Islet of Langerhans (tissue), 1 donor: ENCODE measurements around the gene UTP18.
A peak's percentile ranks its signal among the peaks of the same experiment; 100 is the strongest.
"Not testable (repeated sequence)": the region's sequence is repeated elsewhere in the genome, so short reads cannot be mapped to it uniquely, and the experiment has no call there.

Experiments used
- FAIRE-seq: peaks from one replicate; lab custom pipeline; 2011; peaks lifted over from hg19 to GRCh38; lab: Jason Lieb, UNC

UTP18 gene

DNA sequence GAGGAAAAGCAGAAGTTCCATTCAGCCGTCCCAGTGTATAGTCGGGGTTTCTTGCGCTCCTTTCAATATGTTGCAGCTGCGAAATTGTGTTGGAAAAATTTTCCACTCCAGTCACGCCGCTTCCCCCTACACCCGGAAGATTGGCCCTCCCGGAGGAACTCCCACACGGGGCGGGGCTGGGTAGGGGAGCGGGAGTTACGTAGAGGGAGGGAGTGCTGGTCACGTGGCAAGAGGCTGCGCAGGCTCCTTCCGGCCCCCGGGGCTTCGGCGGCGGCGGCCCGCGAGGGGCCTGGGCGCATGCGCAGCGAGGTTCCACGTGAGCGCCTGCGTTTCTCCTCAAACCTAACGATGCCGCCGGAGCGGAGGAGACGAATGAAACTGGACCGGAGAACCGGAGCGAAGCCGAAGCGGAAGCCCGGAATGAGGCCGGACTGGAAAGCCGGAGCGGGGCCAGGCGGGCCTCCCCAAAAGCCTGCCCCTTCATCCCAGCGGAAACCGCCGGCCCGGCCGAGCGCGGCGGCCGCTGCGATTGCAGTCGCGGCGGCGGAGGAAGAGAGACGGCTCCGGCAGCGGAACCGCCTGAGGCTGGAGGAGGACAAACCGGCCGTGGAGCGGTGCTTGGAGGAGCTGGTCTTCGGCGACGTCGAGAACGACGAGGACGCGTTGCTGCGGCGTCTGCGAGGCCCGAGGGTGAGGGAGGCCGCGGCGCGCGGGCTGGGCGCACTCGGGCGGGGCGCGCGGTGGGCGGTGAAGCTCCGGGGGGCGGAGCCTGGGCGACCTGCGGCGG is at the start of gene UTP18:
UTP18 (plus strand) TSS at position 310 of the 787 bp plus-strand sequence; CDS start at position 349, 39 bp downstream.
- FAIRE-seq: no peak

DNA sequence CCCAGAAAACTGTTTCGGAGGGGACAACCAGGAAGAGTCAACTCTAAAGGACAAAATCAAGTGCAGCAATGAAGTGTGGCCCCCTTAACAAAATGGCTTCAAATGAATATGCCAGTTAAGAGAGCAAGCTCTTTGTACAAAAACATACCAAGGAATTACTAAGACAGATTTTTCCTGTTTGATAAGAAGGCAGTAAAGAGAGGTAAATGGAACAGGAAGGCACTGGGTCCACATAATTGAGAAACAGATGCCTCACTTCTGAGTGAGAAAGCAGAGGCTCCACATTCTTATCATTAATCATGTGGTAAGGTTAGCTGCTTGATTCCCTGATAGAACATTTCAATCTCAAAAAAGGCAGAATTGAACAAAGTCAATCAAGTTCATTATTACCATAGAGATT is 45.4 kb upstream of the UTP18 start:
- FAIRE-seq: no peak

DNA sequence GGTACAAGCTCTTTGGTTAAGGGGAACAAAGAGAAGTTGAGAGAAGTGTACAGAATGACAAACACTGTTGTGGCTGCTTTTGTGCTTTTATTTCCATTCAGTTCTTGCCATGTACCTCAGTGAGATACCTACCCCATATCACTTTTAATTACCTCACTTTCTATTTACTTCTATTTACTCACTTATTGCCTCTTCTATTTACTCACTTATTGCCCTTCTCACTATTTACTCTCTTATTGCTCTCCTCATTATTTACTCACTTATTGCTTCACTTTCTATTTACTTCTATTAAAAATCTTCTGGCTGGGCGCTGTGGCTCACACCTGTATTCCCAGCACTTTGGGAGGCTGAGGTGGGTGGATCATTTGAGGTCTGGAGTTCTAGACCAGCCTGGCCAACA is 42.4 kb upstream of the UTP18 start:
- FAIRE-seq: no peak

DNA sequence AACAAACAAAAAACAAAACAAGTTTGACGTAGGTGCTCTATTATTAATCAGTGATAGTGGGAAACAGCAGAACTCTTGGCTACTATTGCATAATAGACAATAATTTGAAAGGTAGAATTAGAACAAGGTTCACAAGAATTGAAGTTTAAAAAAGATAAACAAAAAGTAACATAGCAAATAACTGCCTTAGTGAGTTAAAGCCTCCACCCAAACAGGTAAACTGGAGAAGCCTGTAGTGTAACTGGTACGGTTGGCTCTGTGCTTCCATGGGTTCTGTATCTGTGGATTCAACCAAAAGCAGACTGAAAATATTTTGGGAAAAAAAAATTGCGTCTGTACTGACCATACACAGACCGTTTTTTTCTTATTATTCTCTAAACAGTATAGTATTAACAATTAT is 39.0 kb upstream of the UTP18 start:
- no peak for FAIRE-seq

DNA sequence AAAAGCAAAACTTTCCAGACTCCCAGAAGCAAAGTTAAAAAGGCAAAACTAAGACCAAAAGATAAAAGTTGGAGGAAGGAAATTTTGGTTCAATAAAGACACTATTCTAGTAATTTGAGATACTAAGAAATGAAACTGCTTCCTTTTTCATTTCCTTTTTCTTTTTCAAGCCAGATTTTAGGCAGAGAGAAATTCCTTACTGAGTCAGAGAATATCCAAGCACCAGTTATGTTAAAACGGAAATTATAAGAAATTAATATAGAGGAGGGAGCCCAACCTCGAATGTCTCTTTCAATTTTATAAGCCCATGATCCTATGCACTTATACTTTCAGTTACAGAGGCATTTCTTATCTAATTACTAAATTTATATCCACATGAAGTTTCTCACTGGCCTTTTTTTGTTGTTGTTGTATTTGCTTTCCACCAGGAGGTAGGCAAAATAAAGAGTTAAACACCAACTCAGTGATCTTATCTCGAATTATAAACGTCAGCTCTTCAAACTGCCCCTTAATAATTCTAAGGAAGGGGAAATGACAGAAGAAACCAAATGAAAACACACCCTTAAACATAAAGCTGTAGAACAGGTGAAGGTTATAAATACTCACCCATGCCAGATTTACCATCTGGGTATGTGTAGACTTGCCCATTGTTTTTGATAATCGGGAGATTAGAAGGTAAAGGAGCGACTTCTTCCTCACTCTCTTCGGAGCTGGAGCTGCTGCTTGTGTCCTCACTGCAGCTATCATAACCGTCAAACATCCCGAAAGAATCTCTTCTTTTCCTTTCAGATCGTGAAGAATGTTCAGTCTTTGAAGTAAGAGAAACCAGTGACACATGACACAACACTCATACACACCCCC is 35.7 kb upstream of the UTP18 start:
- FAIRE-seq: no peak

DNA sequence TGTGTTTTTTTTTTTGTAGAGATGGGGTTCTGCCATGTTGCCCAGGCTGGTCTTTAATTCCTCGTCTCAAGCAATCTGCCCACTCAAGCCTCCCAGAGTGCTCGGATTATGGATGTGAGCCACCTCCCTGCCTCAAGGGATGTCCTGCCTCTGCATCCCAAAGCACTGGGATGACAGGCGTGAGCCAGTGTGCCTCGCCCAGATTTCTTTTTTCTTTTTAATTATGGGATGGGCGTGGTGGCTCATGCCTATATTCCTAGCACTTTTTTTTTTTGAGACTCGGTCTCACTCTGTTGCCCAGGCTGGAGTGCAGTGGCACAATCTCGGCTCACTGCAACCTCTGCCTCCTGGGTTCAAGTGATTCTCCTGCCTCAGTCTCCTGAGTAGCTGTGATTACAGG is 34.8 kb upstream of the UTP18 start:
- not testable (repeated sequence) for FAIRE-seq

DNA sequence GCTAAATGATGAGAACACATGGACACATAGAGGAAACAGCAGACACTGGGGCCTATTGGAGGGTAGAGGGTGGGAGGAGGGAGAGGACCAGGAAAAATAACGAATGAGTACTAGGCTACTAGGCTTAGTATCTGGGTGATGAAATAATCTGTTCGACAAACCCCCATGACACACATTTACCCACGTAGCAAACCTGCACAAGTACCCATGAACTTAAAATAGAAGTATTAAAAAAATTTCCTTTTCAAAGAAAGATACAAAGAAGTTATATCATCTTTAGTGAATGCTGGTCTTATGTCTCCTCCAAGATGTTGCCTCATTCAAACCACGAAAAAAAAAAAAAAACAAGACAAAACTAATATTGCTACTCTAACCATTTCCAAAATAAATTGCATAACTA is 32.2 kb upstream of the UTP18 start:
- FAIRE-seq: no peak

DNA sequence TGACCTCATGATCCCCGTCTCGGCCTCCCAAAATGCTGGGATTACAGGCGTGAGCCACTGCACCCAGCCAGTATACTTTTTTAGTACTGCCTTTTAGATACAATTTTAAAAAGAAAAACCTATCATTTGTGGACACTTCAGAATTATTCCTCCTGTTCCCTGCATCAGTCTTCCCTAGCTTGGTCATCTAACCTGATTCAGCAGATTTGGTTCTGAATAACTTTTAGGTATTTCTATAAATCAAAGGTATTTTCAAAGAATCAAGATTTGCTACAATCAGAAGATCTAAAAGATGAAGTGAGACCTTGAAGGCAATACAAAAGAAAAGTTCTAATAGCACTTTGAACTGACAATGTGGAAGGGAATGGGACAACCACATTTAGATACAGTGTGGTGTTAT is 30.5 kb upstream of the UTP18 start:
- FAIRE-seq: no peak

DNA sequence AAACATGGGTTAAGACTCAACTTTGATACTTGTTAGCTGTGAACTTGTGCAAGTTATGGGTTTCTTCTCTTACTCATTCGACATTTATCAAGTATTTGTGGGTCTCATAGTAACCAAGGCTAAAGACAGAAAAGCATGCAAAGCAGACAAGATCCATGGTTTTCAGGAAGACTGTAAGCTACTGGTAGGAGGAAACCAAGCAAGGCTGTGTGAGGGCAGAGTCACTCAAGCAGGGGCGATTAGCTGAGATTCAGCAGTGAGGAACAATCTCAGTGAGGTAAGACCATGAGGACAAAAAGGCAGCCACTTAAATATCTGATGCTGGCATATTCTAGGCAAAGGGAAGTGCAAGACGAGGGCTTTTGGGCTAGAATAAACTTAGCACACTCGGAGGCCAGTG is 30.0 kb upstream of the UTP18 start:
- no peak for FAIRE-seq

GRCh38 chr17:51231999-51232398 is 28.3 kb upstream of the UTP18 start:
- no peak for FAIRE-seq

DNA sequence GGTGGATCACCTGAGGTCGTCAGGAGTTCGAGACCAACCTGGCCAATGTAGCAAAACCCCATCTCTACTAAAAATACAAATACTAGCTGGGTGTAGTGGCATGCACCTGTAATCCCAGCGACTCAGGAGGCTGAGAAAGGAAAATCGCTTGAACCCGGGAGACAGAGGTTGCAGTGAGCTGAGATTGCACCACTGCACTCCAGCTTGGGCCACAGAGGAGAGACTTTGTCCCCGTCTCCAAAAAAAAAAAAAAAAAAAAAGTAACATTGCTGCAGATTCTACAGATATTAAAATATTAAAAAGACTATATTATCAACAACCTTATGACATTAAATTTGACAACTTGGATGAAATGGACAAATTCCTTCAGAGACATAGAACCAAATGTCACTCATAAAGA is 26.2 kb upstream of the UTP18 start:
- no peak for FAIRE-seq

DNA sequence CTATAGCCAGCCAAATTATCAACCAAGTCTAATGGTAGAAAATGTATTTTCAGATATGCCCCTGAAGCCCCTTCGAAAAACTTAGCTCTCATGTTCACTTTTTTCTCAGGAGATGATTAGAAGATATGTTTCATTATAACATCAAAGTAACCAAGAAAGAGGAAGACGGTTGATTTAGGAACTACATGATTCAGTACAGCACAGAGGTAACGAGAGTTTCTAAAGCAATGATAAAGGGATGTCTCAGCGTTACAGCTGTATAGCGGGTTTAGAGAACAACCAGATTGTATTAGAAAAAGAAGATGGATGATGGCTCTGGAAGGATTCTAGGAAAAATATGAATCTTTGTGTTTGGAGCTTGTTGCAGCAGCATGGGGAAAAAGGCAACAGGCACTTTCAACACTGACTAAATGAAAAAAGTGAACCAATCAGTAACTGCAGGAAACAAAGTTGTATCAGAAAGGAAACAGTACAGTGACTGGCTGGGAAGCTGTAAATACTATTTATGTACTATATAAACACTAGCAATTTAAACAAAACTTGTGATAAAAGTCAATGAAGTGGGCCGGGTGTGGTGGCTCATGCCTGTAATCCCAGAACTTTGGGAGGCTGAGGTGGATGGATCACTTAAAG is 22.0 kb upstream of the UTP18 start:
- no peak for FAIRE-seq

GRCh38 chr17:51240275-51240674 is 20.1 kb upstream of the UTP18 start:
- no peak for FAIRE-seq

- no peak for FAIRE-seq
Measured at GRCh38 chr17:51244041-51244440, 16.3 kb upstream of the UTP18 start.

- FAIRE-seq: peak; percentile 36
Measured at GRCh38 chr17:51245535-51245934, 14.8 kb upstream of the UTP18 start.

DNA sequence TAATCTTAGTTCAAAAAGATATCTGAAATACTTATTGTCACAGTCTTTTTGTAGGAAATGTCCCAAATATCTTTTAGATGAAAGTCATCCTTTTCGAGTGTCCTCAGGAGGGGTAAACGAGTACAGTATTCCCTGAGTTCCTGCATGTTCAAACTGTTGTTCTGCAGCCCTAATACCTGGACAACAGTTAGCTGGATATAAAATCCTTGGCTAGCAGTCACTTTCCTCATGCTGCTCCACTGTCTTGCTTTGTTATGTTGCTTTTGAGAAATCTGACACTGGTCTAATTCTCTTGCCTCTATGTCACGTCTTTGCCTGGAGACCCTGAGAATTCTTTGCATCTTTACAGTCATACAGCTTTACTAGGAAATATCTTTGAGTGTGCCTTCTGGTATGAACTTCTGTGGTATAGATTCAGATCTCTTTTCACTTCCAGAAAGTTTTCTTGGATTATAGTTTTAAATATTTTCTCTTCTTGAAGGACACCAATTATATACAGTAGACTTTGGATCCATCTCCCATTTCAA is 10.0 kb upstream of the UTP18 start:
- no peak for FAIRE-seq

- FAIRE-seq: no peak
Measured at GRCh38 chr17:51251010-51251409, 9.3 kb upstream of the UTP18 start.

DNA sequence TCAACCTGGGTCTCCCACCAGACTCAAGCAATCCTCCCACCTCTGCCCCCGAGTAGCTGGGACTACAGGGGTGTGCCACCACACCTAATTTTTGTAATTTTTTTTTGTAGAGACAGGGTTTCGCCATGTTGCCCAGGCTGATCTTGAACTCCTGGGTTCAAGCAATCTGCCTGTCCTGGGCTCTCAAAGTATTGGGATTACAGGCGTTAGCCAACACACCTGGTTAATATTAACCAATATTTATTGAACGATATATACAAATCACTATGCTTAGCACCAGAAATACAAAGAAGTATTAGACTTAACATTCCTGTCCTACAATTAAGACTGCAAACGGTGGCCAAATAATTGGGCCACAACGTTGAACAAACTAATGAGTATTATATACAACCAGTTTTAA is 4.7 kb upstream of the UTP18 start:
- no peak for FAIRE-seq

DNA sequence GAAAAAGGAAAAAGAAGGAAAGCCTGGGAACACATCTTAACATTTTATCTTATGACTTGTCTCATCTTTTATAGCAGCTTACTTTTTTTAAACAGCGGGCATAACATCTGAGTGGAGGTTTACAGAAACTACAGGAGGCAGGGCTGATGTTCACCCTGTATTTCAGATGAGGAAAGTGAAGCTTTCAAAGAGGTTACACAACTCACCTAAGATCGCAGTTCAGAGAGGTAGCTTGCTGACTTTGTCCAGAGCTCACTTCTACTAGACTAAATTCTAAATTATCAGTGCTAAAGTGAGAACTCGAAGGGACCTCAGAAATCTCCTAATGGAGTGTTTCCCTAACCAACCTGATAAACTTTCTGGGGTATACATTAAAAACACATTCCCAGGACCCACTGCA is 4.2 kb upstream of the UTP18 start:
- no peak for FAIRE-seq

DNA sequence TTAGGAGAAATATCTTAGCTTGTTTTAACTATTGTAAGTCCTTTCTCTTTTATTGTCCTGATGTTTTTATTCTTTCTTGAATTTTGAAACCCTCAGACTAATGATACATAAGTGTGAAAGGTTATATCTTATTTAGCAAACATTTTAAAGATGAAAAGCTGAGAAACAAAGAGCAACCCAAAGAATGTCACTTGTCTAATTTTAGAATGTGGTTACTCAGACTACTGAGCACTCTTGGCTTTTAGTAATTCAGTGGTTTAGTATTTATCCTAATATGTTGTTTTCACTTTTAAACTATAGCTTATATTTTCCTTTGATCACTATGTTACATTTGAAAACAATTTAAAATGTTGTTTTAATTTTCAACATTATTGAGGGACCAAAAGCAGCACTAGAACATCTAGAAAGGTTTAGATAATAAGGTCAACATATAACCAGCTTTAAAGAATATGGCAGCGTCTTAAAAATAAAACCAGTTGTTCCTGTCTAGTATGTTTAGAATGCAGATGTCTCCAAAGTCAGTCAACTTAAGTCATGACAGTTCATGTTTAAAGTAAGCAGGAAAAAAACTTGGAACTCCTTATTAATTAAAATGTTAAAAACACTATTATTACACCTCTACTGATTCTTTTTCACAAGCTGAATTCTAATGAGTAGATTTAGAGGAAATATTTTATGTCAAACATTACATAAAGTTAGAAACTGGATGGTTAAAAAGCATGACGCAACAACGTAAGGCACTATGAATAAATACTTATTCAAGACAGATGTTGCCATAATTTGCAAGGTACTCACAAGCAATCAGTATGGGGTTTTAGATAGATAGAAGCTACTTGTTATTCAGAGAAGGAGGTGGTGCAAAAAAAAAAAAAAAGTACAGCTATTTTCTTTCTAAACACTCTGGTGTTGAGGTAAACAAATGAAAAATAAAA is 2.9 kb upstream of the UTP18 start:
- FAIRE-seq: no peak

- no peak for FAIRE-seq
Measured at GRCh38 chr17:51258756-51259563, 1.4 kb upstream of the UTP18 start.
